Measurements from ENCODE around the gene THSD7B. TPM values are rescaled to one million over a fixed set of nuclear protein-coding genes. Genes with fewer than 3 reads are reported as not detected.

THSD7B gene
- total RNA-seq, 4 donors from 2014 or later: under 0.01 to 0.29 (median 0.03) TPM

DNA sequence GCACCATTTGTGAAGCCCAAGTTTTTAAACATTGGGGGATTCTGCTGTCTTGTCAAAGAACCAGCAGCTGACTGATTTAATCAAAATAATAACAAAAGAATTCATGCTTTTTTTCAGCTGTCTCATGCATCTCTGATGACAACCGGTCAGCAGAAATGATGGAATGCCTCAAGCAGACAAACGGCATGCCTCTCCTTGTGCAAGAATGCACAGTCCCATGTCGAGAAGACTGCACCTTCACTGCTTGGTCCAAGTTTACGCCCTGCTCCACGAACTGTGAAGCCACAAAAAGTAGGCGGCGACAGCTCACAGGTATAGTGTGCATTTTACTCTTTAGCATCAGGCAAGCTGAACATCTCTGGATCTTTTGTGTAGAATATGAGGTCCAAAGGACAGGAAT is 640.2 kb downstream of the THSD7B start:
- no peak for DNase-seq (ENCODE audit: extremely low spot score)
- intact Hi-C loops (cut with DNase I): no loop called here
- Histone ChIP-seq H3K36me3 (no peaks in the 10 kb centered on the region), H3K27me3 (no peaks in the 10 kb centered on the region), H3K27ac (replicated peaks in 1 of 4) (no peak overlapping the region), H3K4me1 (no peaks in the 10 kb centered on the region), H3K9me3 (no peaks in the 10 kb centered on the region), H3K4me3 (no peak overlapping the region)
- 74% methylated on average over 7 of the region's 7 CpGs for WGBS
- no peak for TF ChIP-seq POLR2A (IDR thresholded peaks at IDR 0.05; ENCODE audit: low read depth)
- TF ChIP-seq, protein P1, sequence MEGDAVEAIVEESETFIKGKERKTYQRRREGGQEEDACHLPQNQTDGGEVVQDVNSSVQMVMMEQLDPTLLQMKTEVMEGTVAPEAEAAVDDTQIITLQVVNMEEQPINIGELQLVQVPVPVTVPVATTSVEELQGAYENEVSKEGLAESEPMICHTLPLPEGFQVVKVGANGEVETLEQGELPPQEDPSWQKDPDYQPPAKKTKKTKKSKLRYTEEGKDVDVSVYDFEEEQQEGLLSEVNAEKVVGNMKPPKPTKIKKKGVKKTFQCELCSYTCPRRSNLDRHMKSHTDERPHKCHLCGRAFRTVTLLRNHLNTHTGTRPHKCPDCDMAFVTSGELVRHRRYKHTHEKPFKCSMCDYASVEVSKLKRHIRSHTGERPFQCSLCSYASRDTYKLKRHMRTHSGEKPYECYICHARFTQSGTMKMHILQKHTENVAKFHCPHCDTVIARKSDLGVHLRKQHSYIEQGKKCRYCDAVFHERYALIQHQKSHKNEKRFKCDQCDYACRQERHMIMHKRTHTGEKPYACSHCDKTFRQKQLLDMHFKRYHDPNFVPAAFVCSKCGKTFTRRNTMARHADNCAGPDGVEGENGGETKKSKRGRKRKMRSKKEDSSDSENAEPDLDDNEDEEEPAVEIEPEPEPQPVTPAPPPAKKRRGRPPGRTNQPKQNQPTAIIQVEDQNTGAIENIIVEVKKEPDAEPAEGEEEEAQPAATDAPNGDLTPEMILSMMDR (IDR thresholded peaks at IDR 0.05): no peak
- TF ChIP-seq POLR2AphosphoS5 (IDR thresholded peaks at IDR 0.05): no peak
- TF ChIP-seq EP300 (IDR thresholded peaks at IDR 0.05): no peak

GRCh38 chr2:137411585-137411984 is 646.2 kb downstream of the THSD7B start:
- Histone ChIP-seq H3K4me1 (no peaks in the 10 kb centered on the region), H3K9me3 (no peaks in the 10 kb centered on the region), H3K27me3 (no peaks in the 10 kb centered on the region), H3K27ac (replicated peaks in 1 of 4) (no peak overlapping the region), H3K36me3 (no peaks in the 10 kb centered on the region), H3K4me3 (no peak overlapping the region)
- DNase-seq (ENCODE audit: extremely low spot score): no peak
- no peak for TF ChIP-seq EP300 (IDR thresholded peaks at IDR 0.05)
- TF ChIP-seq, protein P1 (IDR thresholded peaks at IDR 0.05): no peak
- no peak for TF ChIP-seq POLR2A (IDR thresholded peaks at IDR 0.05; ENCODE audit: low read depth)
- no peak for TF ChIP-seq POLR2AphosphoS5 (IDR thresholded peaks at IDR 0.05)
- intact Hi-C loops (cut with DNase I): no loop called here
- 71% methylated on average over 5 of the region's 5 CpGs for WGBS

GRCh38 chr2:137420744-137421143 is 655.4 kb downstream of the THSD7B start:
- no peak for TF ChIP-seq POLR2AphosphoS5 (IDR thresholded peaks at IDR 0.05)
- no peak for TF ChIP-seq EP300 (IDR thresholded peaks at IDR 0.05)
- no peak for TF ChIP-seq POLR2A (IDR thresholded peaks at IDR 0.05; ENCODE audit: low read depth)
- TF ChIP-seq, protein P1 (IDR thresholded peaks at IDR 0.05): no peak
- intact Hi-C loops (cut with DNase I): no loop called here
- Histone ChIP-seq H3K9me3 (no peaks in the 10 kb centered on the region), H3K4me3 (no peak overlapping the region), H3K4me1 (no peaks in the 10 kb centered on the region), H3K27me3 (no peaks in the 10 kb centered on the region), H3K27ac (replicated peaks in 1 of 4) (no peak overlapping the region), H3K36me3 (no peaks in the 10 kb centered on the region)
- no peak for DNase-seq (ENCODE audit: extremely low spot score)
- whole genome bisulfite sequencing: 57% methylated on average over 3 of the region's 3 CpGs

DNA sequence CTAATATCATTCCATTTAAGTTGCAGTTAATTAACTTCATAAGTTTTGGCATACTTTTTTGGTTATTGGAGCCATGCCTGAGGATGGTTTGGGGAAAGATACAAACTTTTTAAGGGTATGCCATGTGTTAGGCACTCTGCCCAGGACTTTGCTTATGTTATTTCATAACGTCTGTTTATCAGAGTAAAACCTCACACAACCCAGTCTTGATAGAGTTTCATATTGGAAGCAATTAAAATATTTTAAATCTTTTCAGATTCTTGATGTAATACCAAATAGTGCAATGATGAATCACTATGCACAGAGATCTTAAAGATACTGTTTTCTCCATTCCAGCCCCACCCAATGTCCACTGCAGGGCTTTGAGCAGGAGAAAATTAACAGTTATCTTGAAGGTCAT is 669.8 kb downstream of the THSD7B start:
- WGBS: 28% methylated on average over 1 of the region's 1 CpG
- TF ChIP-seq POLR2AphosphoS5 (IDR thresholded peaks at IDR 0.05): no peak
- TF ChIP-seq EP300 (IDR thresholded peaks at IDR 0.05): no peak
- no peak for TF ChIP-seq POLR2A (IDR thresholded peaks at IDR 0.05; ENCODE audit: low read depth)
- TF ChIP-seq, protein P1 (IDR thresholded peaks at IDR 0.05): no peak
- intact Hi-C loops (cut with DNase I): no loop called here

DNA sequence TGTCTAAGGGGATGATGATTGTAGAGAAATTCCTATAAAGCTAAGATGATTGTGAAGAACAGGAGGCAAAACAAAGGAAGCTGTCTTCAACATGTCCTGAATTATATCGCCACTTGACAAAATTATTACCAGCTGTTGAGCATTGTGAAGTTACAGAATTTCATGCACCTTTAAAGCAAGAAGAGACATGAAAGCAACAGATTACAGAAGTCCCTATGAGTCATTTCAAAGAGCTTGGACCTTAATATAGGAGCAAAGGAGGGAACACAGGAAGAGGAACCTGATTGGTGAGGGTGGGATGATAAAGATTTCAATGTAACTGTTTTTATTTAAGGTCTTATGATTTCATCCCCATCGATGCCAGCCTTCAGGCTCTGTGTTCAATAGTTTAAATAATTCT is 672.0 kb downstream of the THSD7B start:
- peaks cover 0 to 13% (median 10%) of the 10 kb centered on the region in 4 donors for H3K4me1 ChIP-seq
- no peaks in the 10 kb centered on the region for H3K27me3 ChIP-seq
- no peak for TF ChIP-seq POLR2AphosphoS5 (IDR thresholded peaks at IDR 0.05)
- TF ChIP-seq, protein P1 (IDR thresholded peaks at IDR 0.05): no peak
- no peak for TF ChIP-seq POLR2A (IDR thresholded peaks at IDR 0.05; ENCODE audit: low read depth)
- TF ChIP-seq EP300 (IDR thresholded peaks at IDR 0.05): no peak
- DNase-seq (ENCODE audit: extremely low spot score): no peak
- no peak overlapping the region for H3K4me3 ChIP-seq
- H3K9me3 ChIP-seq: no peaks in the 10 kb centered on the region
- intact Hi-C loops (cut with DNase I): no loop called here
- H3K27ac ChIP-seq (replicated peaks in 1 of 4): no peak overlapping the region
- 78% methylated on average over 2 of the region's 2 CpGs for WGBS
- no peaks in the 10 kb centered on the region for H3K36me3 ChIP-seq

More for the DNA sequence above, 669.8 kb downstream of the THSD7B start:
- DNase-seq (ENCODE audit: extremely low spot score): no peak
- Histone ChIP-seq H3K27ac (replicated peaks in 1 of 4) (no peak overlapping the region), H3K4me1 (peaks cover 0 to 13% (median 10%) of the 10 kb centered on the region in 4 donors), H3K4me3 (no peak overlapping the region), H3K36me3 (no peaks in the 10 kb centered on the region), H3K27me3 (no peaks in the 10 kb centered on the region), H3K9me3 (no peaks in the 10 kb centered on the region)

Data from esophagus muscularis mucosa (tissue), 4 donors.